B cell (primary cell): ENCODE data around the gene CATSPER3. TPM values are rescaled to one million over a fixed set of nuclear protein-coding genes. Genes with fewer than 3 reads are reported as not detected.

Source experiments
- ATAC-seq: fragments of 200-7000 bp; cut with Tn5 transposase; one replicate; pipeline ENCODE4 v1.10.0; 2021; ENCODE audit warnings: low read depth, mild to moderate bottlenecking, moderate number of reproducible peaks, moderate library complexity
- CTCF ChIA-PET: fragments of 350-600 bp; sonication (Branson Sonifier 250); formaldehyde crosslinking; loops from one replicate; lab custom pipeline; 2021; ENCODE audit warnings: antibody characterized with exemption, inconsistent platforms; lab: Charles Lee
- POLR2A ChIA-PET: fragments of 350-600 bp; sonication (Branson Sonifier 250); formaldehyde crosslinking; loops from one replicate; lab custom pipeline; 2021; ENCODE audit warnings: antibody characterized with exemption; lab: Charles Lee
- DNase-seq: peaks from one replicate; pipeline ENCODE4 v3.0.0; 2013
- H2AFZ ChIP-seq: 2 replicates; pipeline ENCODE4 v1.6.1; 2012; ENCODE audit warnings: mild to moderate bottlenecking, low read depth, low read length; ENCODE audit not compliant: insufficient read depth, poor library complexity, severe bottlenecking
- H3K27ac ChIP-seq, 2 donors: 1 replicate in 1 of 2; 2 replicates in 1 of 2; pipeline ENCODE4 v1.5.1; 2012 to 2013; ENCODE audit warnings: low read length in 2 of 2, mild to moderate bottlenecking in 2 of 2, moderate library complexity in 1 of 2
- H3K27me3 ChIP-seq, 4 experiments: fragments of 200-600 bp in 1 of 4; sonication (generic) in 1 of 4; replicated peaks in 1 of 4; 1 replicate in 2 of 4; 2 replicates in 2 of 4; pipeline versions ENCODE4 v1.6.1 to v1.7.0; 2013 to 2016; ENCODE audit warnings: low read length in 3 of 4, mild to moderate bottlenecking in 2 of 4, mixed read lengths in 1 of 4, moderate library complexity in 1 of 4; ENCODE audit not compliant: insufficient read depth in 4 of 4, control insufficient read depth in 3 of 4; ENCODE audit errors: control extremely low read depth in 1 of 4
- H3K36me3 ChIP-seq, 2 experiments: replicated peaks in 1 of 2; 1 replicate in 1 of 2; 2 replicates in 1 of 2; pipeline versions ENCODE4 v1.6.1 to v1.7.1; 2013; ENCODE audit warnings: low read length in 1 of 2; ENCODE audit not compliant: insufficient read depth in 2 of 2, control insufficient read depth in 1 of 2; ENCODE audit errors: control extremely low read depth in 1 of 2, extremely low read depth in 1 of 2
- H3K4me1 ChIP-seq, 2 donors: fragments of 200-600 bp in 1 of 2; sonication (generic) in 1 of 2; 1 replicate in 1 of 2; 2 replicates in 1 of 2; pipeline versions ENCODE4 v1.5.1 to v1.6.1; 2013 to 2017; ENCODE audit warnings: low read length in 2 of 2; ENCODE audit not compliant: control insufficient read depth in 2 of 2, insufficient read depth in 2 of 2
- H3K4me2 ChIP-seq: replicated peaks from 2 replicates; pipeline ENCODE3; 2012; ENCODE audit warnings: mild to moderate bottlenecking, low read depth, low read length; ENCODE audit not compliant: poor library complexity, severe bottlenecking
- H3K4me3 ChIP-seq, 5 experiments: fragments of 200-600 bp in 1 of 5; sonication (generic) in 1 of 5; 1 replicate in 3 of 5; 2 replicates in 2 of 5; pipeline versions ENCODE4 v1.5.1 to v1.7.0; 2011 to 2016; ENCODE audit warnings: low read length in 4 of 5, mild to moderate bottlenecking in 4 of 5, low read depth in 2 of 5, control low read depth in 1 of 5, moderate library complexity in 1 of 5; ENCODE audit not compliant: insufficient read depth in 1 of 5; ENCODE audit errors: control extremely low read depth in 1 of 5, extremely low read depth in 1 of 5
- H3K79me2 ChIP-seq: fragments of 200-600 bp; sonication (generic); one replicate; pipeline ENCODE4 v1.6.0; 2016; ENCODE audit warnings: low read length; ENCODE audit not compliant: control insufficient read depth, insufficient read depth
- H3K9ac ChIP-seq: fragments of 200-600 bp; sonication (generic); 2 replicates; pipeline ENCODE4 v1.6.1; 2017; ENCODE audit warnings: mild to moderate bottlenecking, low read length, moderate library complexity
- H3K9me3 ChIP-seq, 3 donors: one replicate each; pipeline versions ENCODE4 v1.6.1 to v1.7.1; 2013; ENCODE audit warnings: low read length in 2 of 3; ENCODE audit not compliant: control insufficient read depth in 2 of 3, insufficient read depth in 1 of 3; ENCODE audit errors: control extremely low read depth in 1 of 3
- H4K20me1 ChIP-seq: 2 replicates; pipeline ENCODE4 v1.6.0; 2012; ENCODE audit warnings: mild to moderate bottlenecking, low read length; ENCODE audit not compliant: insufficient read depth, control insufficient read depth, poor library complexity, severe bottlenecking
- H3K27ac Mint-ChIP-seq: one replicate; pipeline ENCODE4 v1.8.0; 2021; ENCODE audit warnings: mixed read lengths
- H3K27me3 Mint-ChIP-seq: one replicate; pipeline ENCODE4 v1.8.0; 2021; ENCODE audit warnings: mixed read lengths
- H3K4me1 Mint-ChIP-seq: one replicate; pipeline ENCODE4 v1.8.0; 2021; ENCODE audit warnings: mixed read lengths
- H3K4me3 Mint-ChIP-seq: one replicate; pipeline ENCODE4 v1.8.0; 2021; ENCODE audit warnings: mixed read lengths
- H3K9me3 Mint-ChIP-seq: one replicate; pipeline ENCODE4 v1.8.0; 2022; ENCODE audit warnings: mixed read lengths; ENCODE audit not compliant: insufficient read depth
- CTCF ChIP-seq: fragments of 200-600 bp; IDR thresholded peaks from one replicate; pipeline ENCODE4 v1.8.0; 2022; ENCODE audit warnings: antibody characterized with exemption, mild to moderate bottlenecking
- EZH2 ChIP-seq: IDR thresholded peaks from 2 replicates; pipeline ENCODE4 v1.6.1; 2012; ENCODE audit warnings: borderline replicate concordance, low read depth, mild to moderate bottlenecking, moderate library complexity, low read length; ENCODE audit not compliant: insufficient read depth, poor library complexity, severe bottlenecking
- WGBS: methylation state at CpG from one replicate; pipeline ENCODE4 v1.1.5; 2013; ENCODE audit warnings: missing lambda C conversion rate; ENCODE audit not compliant: insufficient coverage; 5-methylcytosine and 5-hydroxymethylcytosine counted together
- intact Hi-C: fragments of 100-400 bp; cut with micrococcal nuclease; formaldehyde crosslinking; loops from one replicate; pipeline ENCODE4 v1.10.0; 2022
- polyA plus RNA-seq: library from polyadenylated mRNA; depleted of rRNA; stranded (reverse); fragments of >200 nt; gene quantifications from 2 replicates; pipeline ENCODE4 v1.2.3, GENCODE V29; 2012
- total RNA-seq, 2 donors: library from RNA; stranded (reverse); fragments of 120-200 nt in 1 of 2; gene quantifications; 1 replicate in 1 of 2; 2 replicates in 1 of 2; pipeline versions ENCODE4 v1.2.3 to v1.2.4, GENCODE V29; 2013 to 2022

The CATSPER3 gene
- total and polyA plus RNA-seq, 2 donors (not counting 1 experiment from before 2014, with no cell fraction given): 0.79 to 1.3 TPM

DNA sequence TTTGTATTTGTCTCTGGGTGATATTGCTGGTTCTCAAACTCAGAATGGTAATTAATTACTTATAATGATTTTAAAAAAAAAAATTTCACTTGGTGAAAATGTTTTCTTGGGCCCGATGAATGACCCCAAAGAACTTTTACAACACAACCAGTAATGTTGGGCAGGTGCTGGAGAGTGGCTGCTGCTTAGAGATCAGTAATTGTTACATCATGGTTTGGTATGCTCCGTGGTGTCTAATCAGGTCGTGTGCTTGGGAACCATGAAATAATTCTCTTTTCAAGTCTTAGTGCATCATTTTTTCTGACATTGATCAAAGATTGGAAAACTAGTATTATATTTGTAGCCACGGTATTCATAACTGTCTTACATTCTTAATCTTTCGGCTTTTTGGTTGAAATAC is 33.5 kb upstream of the CATSPER3 start:
- CTCF ChIA-PET: no interaction called here
- WGBS: no CpG with 5 or more reads among the region's 5 CpGs
- H3K27ac ChIP-seq: no peak overlapping the region

More for the DNA sequence above, 33.5 kb upstream of the CATSPER3 start:
- TF ChIP-seq CTCF (no peak), EZH2 (no peak)
- Histone ChIP-seq H3K4me1 (no peaks in the 10 kb centered on the region), H2AFZ (no peak overlapping the region), H3K27me3 (no peaks in the 10 kb centered on the region), H3K9ac (no peak overlapping the region), H3K4me2 (no peak overlapping the region), H4K20me1 (no peaks in the 10 kb centered on the region), H3K79me2 (no peaks in the 10 kb centered on the region), H3K9me3 (no peaks in the 10 kb centered on the region), H3K4me3 (no peak overlapping the region), H3K36me3 (peaks cover 3 to 38% of the 10 kb centered on the region in 2 experiments)
- DNase-seq: no peak
- Mint-ChIP-seq H3K4me1 (no peaks in the 10 kb centered on the region), H3K4me3 (no peak overlapping the region), H3K27me3 (no peaks in the 10 kb centered on the region), H3K27ac (no peak overlapping the region), H3K9me3 (no peaks in the 10 kb centered on the region)
- POLR2A ChIA-PET: no interaction called here
- no peak for ATAC-seq
- intact Hi-C loops: no loop called here
